ENCODE measurements around the gene CD58.

DNA sequence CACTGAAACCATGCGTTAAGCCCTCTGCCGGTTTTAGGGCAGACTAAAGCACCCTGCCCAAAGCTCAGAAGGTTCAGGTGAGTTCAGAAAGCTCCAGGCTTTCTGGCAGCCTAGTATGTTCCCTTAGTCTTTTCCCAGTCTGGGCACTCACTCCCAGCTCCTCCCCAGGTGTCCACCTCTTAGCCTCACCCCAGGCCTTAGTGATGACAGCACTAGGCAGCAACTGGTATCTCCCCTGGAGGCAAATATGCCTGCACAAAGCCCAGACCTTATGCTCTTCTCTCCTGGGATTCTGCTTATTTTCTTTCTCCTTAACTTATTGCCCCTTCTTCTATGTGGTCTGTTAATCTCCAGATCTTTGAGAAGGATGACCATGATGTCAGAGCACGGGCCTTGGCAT, 80.2 kb downstream of the CD58 start:
- TF ChIP-seq EP300 (IDR thresholded peaks at IDR 0.05) (no peak), POLR2A (IDR thresholded peaks at IDR 0.05) (no peak)
- TF ChIP-seq, protein P1, sequence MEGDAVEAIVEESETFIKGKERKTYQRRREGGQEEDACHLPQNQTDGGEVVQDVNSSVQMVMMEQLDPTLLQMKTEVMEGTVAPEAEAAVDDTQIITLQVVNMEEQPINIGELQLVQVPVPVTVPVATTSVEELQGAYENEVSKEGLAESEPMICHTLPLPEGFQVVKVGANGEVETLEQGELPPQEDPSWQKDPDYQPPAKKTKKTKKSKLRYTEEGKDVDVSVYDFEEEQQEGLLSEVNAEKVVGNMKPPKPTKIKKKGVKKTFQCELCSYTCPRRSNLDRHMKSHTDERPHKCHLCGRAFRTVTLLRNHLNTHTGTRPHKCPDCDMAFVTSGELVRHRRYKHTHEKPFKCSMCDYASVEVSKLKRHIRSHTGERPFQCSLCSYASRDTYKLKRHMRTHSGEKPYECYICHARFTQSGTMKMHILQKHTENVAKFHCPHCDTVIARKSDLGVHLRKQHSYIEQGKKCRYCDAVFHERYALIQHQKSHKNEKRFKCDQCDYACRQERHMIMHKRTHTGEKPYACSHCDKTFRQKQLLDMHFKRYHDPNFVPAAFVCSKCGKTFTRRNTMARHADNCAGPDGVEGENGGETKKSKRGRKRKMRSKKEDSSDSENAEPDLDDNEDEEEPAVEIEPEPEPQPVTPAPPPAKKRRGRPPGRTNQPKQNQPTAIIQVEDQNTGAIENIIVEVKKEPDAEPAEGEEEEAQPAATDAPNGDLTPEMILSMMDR (IDR thresholded peaks at IDR 0.05), result no peak

Data from ovary (tissue), 3 donors.